ENCODE data around the gene FGF1. TPM values are rescaled to one million over a fixed set of nuclear protein-coding genes. Genes with fewer than 3 reads are reported as not detected.

FGF1 gene
- total RNA-seq, 2 donors from 2014 or later, result 11.4 to 56.7 TPM

DNA sequence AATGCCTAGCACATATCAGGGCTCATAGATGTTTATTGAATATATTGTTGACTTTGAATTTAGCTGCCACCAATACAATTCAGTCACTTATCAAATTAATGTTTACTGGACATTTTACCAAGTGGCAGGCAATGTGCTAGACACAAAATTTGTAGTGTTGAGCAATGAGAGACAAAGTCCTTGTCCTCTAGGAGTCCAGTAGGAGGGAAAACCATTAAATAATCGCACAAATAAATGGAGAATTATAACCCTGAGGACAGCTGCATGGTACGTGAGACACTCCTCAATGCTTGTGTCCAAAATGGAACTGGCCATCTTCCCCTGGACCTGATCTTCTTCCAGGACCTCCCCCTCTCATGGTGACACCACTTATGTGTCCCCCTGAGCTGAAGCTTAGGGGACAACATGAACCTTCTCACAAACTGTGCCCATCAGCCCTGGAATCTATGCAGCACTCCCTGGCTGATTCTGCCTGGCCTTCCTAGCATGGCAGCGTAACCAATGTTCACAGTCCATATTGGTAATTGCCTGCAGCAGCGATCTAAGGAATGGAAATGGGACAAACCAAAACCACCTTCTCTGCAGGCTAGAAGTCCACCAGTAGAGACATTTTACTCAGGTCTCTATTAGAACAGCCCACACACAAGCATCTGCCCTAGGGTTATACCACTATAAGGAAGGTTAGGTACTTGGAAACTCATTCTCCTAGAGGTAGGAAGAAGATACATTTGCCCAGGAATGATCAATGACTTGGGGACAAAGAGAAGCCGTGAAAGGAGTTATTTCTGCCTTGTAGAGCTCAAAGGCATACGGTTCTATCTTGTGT lies 75.5 kb downstream of the FGF1 start:
- Histone ChIP-seq H3K4me3 (no peak overlapping the region), H3K36me3 (no peaks in the 10 kb centered on the region), H3K9me3 (no peaks in the 10 kb centered on the region), H3K27ac (no peak overlapping the region), H3K27me3 (replicated peaks; ENCODE audit: insufficient read depth) (no peaks in the 10 kb centered on the region), H3K4me1 (ENCODE audit: control insufficient read depth in 1 of 2, low read depth in 2 of 2) (peaks cover 6 to 16% of the 10 kb centered on the region in 2 donors)
- ATAC-seq (ENCODE audit: insufficient number of reproducible peaks, low FRiP score, low read depth), result no peak
- TF ChIP-seq, protein P1, sequence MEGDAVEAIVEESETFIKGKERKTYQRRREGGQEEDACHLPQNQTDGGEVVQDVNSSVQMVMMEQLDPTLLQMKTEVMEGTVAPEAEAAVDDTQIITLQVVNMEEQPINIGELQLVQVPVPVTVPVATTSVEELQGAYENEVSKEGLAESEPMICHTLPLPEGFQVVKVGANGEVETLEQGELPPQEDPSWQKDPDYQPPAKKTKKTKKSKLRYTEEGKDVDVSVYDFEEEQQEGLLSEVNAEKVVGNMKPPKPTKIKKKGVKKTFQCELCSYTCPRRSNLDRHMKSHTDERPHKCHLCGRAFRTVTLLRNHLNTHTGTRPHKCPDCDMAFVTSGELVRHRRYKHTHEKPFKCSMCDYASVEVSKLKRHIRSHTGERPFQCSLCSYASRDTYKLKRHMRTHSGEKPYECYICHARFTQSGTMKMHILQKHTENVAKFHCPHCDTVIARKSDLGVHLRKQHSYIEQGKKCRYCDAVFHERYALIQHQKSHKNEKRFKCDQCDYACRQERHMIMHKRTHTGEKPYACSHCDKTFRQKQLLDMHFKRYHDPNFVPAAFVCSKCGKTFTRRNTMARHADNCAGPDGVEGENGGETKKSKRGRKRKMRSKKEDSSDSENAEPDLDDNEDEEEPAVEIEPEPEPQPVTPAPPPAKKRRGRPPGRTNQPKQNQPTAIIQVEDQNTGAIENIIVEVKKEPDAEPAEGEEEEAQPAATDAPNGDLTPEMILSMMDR (IDR thresholded peaks at IDR 0.05), result no peak
- DNase-seq (ENCODE audit: low spot score), result no peak

DNA sequence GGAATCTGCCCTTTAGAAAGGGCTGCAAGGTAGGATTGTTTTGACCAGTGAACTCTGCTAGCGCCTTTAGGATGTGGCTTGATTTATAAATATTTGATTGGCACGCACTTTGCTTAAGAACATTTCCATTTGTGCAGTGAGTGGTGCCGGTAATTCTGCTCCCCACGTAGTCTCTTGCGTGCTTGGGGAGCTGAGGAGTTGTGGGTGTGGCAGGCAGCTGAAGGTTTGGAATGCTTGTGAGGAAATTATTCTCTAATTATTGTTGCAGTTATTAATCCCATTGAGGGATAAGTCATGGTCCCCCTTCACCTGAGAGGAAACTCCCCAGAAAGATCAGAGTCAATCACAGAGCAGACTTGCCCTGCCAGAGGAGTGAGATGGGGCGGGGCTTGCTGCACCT lies 76.7 kb downstream of the FGF1 start:
- TF ChIP-seq, protein P1 (IDR thresholded peaks at IDR 0.05), result no peak
- Histone ChIP-seq H3K4me3 (no peak overlapping the region), H3K4me1 (ENCODE audit: control insufficient read depth in 1 of 2, low read depth in 2 of 2) (peaks cover 7 to 23% of the 10 kb centered on the region in 2 donors), H3K27me3 (replicated peaks; ENCODE audit: insufficient read depth) (no peaks in the 10 kb centered on the region), H3K9me3 (no peaks in the 10 kb centered on the region), H3K36me3 (no peaks in the 10 kb centered on the region), H3K27ac (no peak overlapping the region)
- no peak for DNase-seq (ENCODE audit: low spot score)
- ATAC-seq (ENCODE audit: insufficient number of reproducible peaks, low FRiP score, low read depth), result no peak

DNA sequence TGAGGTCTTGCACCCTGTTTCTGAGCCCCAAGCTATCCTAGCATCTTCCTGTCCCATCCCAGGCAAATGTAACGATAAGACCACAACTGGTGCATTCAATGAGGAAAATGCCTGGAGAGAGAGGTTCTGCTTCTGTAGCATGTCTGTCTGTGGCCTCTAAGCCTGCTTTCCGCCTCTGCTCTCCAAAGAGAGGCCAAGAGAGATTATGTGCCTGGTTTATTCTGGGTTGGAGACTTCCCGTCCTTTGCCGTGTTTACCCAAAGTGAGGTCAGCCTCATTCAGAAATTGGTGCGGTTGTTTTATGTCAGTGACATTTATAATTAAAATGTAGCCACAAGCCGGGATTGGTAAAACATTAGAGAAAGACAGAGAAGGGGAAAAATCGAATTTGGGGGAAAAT lies 77.8 kb downstream of the FGF1 start:
- H3K27ac ChIP-seq, result peak overlapping the region in 1 of 2 donors; percentile 44

DNA sequence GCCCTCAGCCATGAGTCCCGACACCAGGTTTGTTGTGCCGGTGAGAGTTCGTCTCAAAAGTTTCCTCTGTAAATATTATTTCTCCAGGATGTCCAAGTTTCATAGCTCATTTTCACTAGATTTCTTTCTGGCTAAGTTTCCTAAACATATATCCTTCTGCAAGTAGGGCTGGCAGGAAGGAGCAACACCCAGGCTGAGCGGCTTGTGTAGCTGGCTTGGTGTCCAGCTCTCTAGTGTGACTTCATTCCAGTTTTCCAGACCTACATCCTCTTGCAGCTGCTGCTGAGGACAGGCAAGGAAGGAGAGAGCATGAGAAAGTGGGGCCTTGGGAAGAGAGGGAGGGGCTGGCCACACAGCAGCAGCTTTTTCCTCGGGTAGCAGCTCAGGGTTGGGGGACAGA lies 80.3 kb downstream of the FGF1 start:
- H3K36me3 ChIP-seq, result no peaks in the 10 kb centered on the region
- peak overlapping the region; percentile 6 to 64 for H3K27ac ChIP-seq
- TF ChIP-seq, protein P1 (IDR thresholded peaks at IDR 0.05), result no peak
- H3K9me3 ChIP-seq, result no peaks in the 10 kb centered on the region
- no peak overlapping the region for H3K4me3 ChIP-seq
- ATAC-seq (ENCODE audit: insufficient number of reproducible peaks, low FRiP score, low read depth) (no peak), DNase-seq (ENCODE audit: low spot score) (no peak)
- H3K27me3 ChIP-seq (replicated peaks; ENCODE audit: insufficient read depth), result no peaks in the 10 kb centered on the region
- H3K4me1 ChIP-seq (ENCODE audit: control insufficient read depth in 1 of 2, low read depth in 2 of 2), result peaks cover 12 to 36% of the 10 kb centered on the region in 2 donors

More for the DNA sequence above, 77.8 kb downstream of the FGF1 start:
- DNase-seq (ENCODE audit: low spot score) (no peak), ATAC-seq (ENCODE audit: insufficient number of reproducible peaks, low FRiP score, low read depth) (no peak)
- Histone ChIP-seq H3K4me3 (no peak overlapping the region), H3K9me3 (no peaks in the 10 kb centered on the region), H3K4me1 (ENCODE audit: control insufficient read depth in 1 of 2, low read depth in 2 of 2) (peaks cover 7 to 23% of the 10 kb centered on the region in 2 donors), H3K27me3 (replicated peaks; ENCODE audit: insufficient read depth) (no peaks in the 10 kb centered on the region), H3K36me3 (no peaks in the 10 kb centered on the region)
- TF ChIP-seq, protein P1 (IDR thresholded peaks at IDR 0.05), result no peak

DNA sequence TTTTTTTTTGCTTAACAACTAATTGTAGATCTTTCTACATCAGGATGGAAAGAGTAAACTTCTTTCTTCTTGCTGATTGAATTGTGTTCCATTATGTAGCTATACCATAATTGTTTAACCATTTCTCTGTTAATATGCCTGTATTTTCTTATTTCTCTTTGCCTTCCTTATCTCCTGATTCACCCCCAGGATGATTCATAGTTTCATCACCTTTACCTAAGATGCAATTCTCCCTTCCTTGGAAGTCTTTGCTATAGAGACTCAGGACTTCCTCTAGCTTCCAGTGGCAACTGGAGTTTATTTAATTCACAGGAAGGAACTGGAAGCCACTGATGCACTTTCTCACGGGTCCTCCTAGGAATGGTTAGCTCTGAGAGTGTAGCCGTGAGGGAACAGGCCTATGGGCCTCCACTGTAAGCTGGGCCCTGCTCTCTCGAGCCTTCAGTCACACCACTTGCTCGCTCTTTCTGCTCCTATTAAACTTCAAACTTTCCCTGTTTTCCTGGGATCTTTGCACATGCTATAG lies 83.1 kb downstream of the FGF1 start:
- no peaks in the 10 kb centered on the region for H3K9me3 ChIP-seq
- no peak overlapping the region for H3K4me3 ChIP-seq
- peak overlapping the region in 1 of 2 donors; percentile 11 for H3K27ac ChIP-seq
- peaks cover 9 to 47% of the 10 kb centered on the region in 2 donors for H3K4me1 ChIP-seq (ENCODE audit: control insufficient read depth in 1 of 2, low read depth in 2 of 2)
- H3K36me3 ChIP-seq, result no peaks in the 10 kb centered on the region
- TF ChIP-seq, protein P1 (IDR thresholded peaks at IDR 0.05), result no peak
- no peaks in the 10 kb centered on the region for H3K27me3 ChIP-seq (replicated peaks; ENCODE audit: insufficient read depth)
- ATAC-seq (ENCODE audit: insufficient number of reproducible peaks, low FRiP score, low read depth) (no peak), DNase-seq (ENCODE audit: low spot score) (no peak)
